Heart left ventricle (tissue), 16 donors: ENCODE results near the gene RAPGEF3. TPM values are rescaled to one million over a fixed set of nuclear protein-coding genes. Genes with fewer than 3 reads are reported as not detected.

Source experiments
- ATAC-seq, 4 donors: fragments of 200-7000 bp; cut with Tn5 transposase; one replicate each; pipeline ENCODE4 v1.9.1; 2020 to 2022; ENCODE audit warnings: moderate library complexity in 4 of 4, mild to moderate bottlenecking in 3 of 4, moderate number of reproducible peaks in 1 of 4
- DNase-seq, 5 donors: peaks; one replicate each; pipeline ENCODE4 v3.0.0-alpha.2; 2020
- H3K27ac ChIP-seq, 12 donors: fragments of 200-600 bp; sonication (generic) in 4 of 12; one replicate each; pipeline versions ENCODE4 v1.5.0 to v1.8.0; 2016 to 2022; ENCODE audit warnings: mild to moderate bottlenecking in 2 of 12
- H3K27me3 ChIP-seq, 9 donors: fragments of 200-600 bp; sonication (generic) in 2 of 9; one replicate each; pipeline versions ENCODE4 v1.5.1 to v1.8.0; 2016 to 2022; ENCODE audit warnings: mild to moderate bottlenecking in 3 of 9
- H3K36me3 ChIP-seq, 9 donors: fragments of 200-600 bp; sonication (generic) in 2 of 9; one replicate each; pipeline versions ENCODE4 v1.5.0 to v1.8.0; 2018 to 2022; ENCODE audit warnings: mild to moderate bottlenecking in 2 of 9
- H3K4me1 ChIP-seq, 12 donors: fragments of 200-600 bp; sonication (generic) in 4 of 12; one replicate each; pipeline versions ENCODE4 v1.5.0 to v1.8.0; 2016 to 2022; ENCODE audit warnings: mild to moderate bottlenecking in 3 of 12
- H3K4me3 ChIP-seq, 12 donors: fragments of 200-600 bp; sonication (generic) in 4 of 12; one replicate each; pipeline versions ENCODE4 v1.5.0 to v1.8.0; 2017 to 2022; ENCODE audit warnings: mild to moderate bottlenecking in 9 of 12, moderate library complexity in 4 of 12
- H3K9me3 ChIP-seq, 12 donors: fragments of 200-600 bp; sonication (generic) in 4 of 12; one replicate each; pipeline versions ENCODE4 v1.5.0 to v1.8.0; 2016 to 2022; ENCODE audit warnings: mild to moderate bottlenecking in 1 of 12
- CTCF ChIP-seq, 12 donors: fragments of 200-600 bp; sonication (generic) in 4 of 12; IDR thresholded peaks; one replicate each; pipeline versions ENCODE4 v1.5.0 to v1.8.0; 2018 to 2022; ENCODE audit warnings: antibody characterized with exemption in 12 of 12, mild to moderate bottlenecking in 5 of 12
- POLR2A ChIP-seq, 2 donors: fragments of 450-650 bp; IDR thresholded peaks; one replicate each; pipeline ENCODE4 v1.6.1; 2017; ENCODE audit warnings: antibody characterized with exemption in 2 of 2, mild to moderate bottlenecking in 2 of 2, moderate library complexity in 2 of 2
- WGBS, 4 donors: extraction: QIAGEN DNeasy Blood & Tissue Kit in 2 of 4; methylation state at CpG; one replicate each; pipeline versions ENCODE4 v1.1.5 to v1.1.7; 2013 to 2018; 5-methylcytosine and 5-hydroxymethylcytosine counted together
- intact Hi-C, 10 donors: fragments of 100-400 bp; cut with DNase I; formaldehyde crosslinking; loops; one replicate each; pipeline versions ENCODE4 v1.11.1 to v1.14.2; 2022
- polyA plus RNA-seq, 2 donors: library from polyadenylated mRNA; stranded (reverse); fragments of 200-250 nt; gene quantifications; one replicate each; pipeline ENCODE4 v1.2.3, GENCODE V29; 2013
- total RNA-seq, 9 donors: library from RNA; depleted of rRNA in 2 of 9; stranded (reverse); fragments of >200 nt in 2 of 9; fragmentation: NEBNext Ultra II Directional in 3 of 9; extraction: Animal tissue kit (Norgen Biotek cat#: 25700) in 3 of 9; gene quantifications; one replicate each; pipeline versions ENCODE4 v1.1.0 to v1.2.4, GENCODE V29; 2016 to 2023
- donor health status: ischemic (EF 13 %, LVEDD 7.1; RV severe dilation, severe dysfunction).
- donor health status: healthy with polysubstance abuse.
- donor health status: DM: no; HTN: yes; CAD: no.
- donor health status: DM: no; HTN: no; CAD: no.
- donor health status: ischemic (EF 25% LVEDD 6.9; RV normal size, moderate dysfunction).
- donor health status: ischemic (EF 25% LVEDD 5.7; RV mildly dilated, moderate dysfunction).
- donor health status: healthy.
- donor health status: DM: yes; HTN: yes; CAD: no.
- donor health status: ischemic (EF 35%, LVEDD 5.7; RV mildly dilated, moderate dysfunction).
- donor health status: nonischemic (EF 11% LVEDD 7.7; RV severe dilation, severe dysfunction).
- donor health status: DM: yes; HTN: yes; CAD: no.
- donor health status: PGD.
- donor health status: ischemic (EF 29% LVEDD 5.4; RV normal size, mild dysfunction).
- donor health status: nonischemic (EF 23%, LVEDD 6.1; RV moderate dilation, normal function).

The RAPGEF3 gene
- total and polyA plus RNA-seq, 11 donors = 14.5 to 62.1 (median 23.9) TPM

DNA sequence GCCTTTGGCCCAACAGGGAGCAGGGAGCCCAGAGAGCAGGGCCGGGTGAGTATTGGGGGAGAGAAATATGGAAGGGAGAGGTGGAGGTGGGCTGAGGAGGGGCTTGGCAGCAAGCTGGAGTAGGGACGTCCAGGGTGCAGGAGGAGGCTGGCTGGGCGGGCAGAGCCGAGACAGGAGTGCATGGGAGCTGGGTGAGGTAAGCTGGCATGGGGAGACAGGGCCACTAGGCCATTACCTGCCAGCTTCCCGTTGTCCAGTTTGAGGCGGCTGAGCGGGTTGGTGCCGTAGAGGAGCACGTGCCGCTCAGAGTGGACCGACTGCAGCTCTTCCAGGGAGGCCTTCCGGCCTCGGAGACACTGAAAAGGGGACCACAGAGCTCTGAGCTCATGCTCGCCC is 32.7 kb upstream of the RAPGEF3 start:
- H3K4me1 ChIP-seq = peaks cover 0 to 11% (median 0%) of the 10 kb centered on the region in 12 donors
- ATAC-seq (no peak), DNase-seq (no peak)
- H3K27me3 ChIP-seq = no peaks in the 10 kb centered on the region
- 91 to 95% (median 94%) methylated on average over 14 of the region's 14 CpGs for WGBS, 4 donors
- intact Hi-C loops = no loop called here
- peak overlapping the region in 1 of 12 donors; percentile 25 for H3K27ac ChIP-seq
- H3K36me3 ChIP-seq = peaks cover 2 to 100% (median 100%) of the 10 kb centered on the region in 9 donors
- H3K4me3 ChIP-seq = no peak overlapping the region
- no peaks in the 10 kb centered on the region for H3K9me3 ChIP-seq
- TF ChIP-seq POLR2A (IDR thresholded peaks at IDR 0.05) (no peak), CTCF (IDR thresholded peaks at IDR 0.05) (no peak)

GRCh38 chr12:47790676-47791350 is 32.1 kb upstream of the RAPGEF3 start:
- peaks cover 2 to 100% (median 100%) of the 10 kb centered on the region in 9 donors for H3K36me3 ChIP-seq
- peak in 1 of 5 donors; percentile 24 for DNase-seq
- no peak for ATAC-seq

DNA sequence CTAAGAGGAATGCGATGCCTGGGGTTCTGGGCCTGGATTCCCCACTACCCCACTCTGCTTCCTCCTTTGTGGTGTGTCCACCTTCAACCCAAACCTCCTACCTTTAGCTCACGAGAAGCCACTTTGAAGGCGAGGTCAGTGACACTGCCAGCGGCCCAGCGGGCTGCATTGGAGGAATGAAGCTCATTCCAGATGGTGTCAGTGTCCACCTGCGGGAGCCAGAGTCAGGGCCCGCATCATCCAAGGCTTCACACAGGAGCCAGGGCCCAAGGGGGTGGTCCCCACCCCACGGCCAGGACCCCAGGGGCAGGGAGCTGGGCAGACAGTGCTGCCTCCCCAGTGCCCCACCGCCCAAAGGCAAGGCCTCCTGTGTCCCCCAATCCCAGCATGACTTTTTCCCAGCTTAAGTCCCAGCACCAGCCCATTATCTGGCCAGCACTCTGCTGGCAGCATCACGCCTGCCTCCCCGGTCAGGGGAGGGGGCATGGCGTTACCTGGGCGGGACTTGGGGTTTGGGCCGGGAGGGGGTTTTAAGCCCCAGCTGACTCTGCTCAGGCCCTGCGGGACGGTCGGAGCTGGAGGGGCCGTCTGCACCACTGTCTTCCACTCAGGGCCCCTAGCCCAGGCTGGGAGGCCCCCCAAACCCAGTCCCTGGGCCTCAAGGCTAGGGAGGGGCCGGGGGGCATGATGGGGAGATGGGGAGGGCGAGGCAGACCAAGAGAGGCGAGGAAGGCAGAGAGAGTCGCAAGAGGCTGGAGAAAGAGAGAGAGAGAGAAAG is 31.2 kb upstream of the RAPGEF3 start:
- 86 to 94% (median 93%) methylated on average over 18 to 22 of the region's 22 CpGs for WGBS, 4 donors
- no peaks in the 10 kb centered on the region for H3K9me3 ChIP-seq
- no peaks in the 10 kb centered on the region for H3K27me3 ChIP-seq
- no peak overlapping the region for H3K27ac ChIP-seq
- no peak for ATAC-seq
- DNase-seq = peak in 1 of 5 donors; percentile 54
- intact Hi-C loops = no loop called here
- H3K4me3 ChIP-seq = no peak overlapping the region
- peaks cover 2 to 100% (median 100%) of the 10 kb centered on the region in 9 donors for H3K36me3 ChIP-seq
- H3K4me1 ChIP-seq = peaks cover 0 to 12% (median 0%) of the 10 kb centered on the region in 12 donors
- TF ChIP-seq CTCF (IDR thresholded peaks at IDR 0.05) (no peak), POLR2A (IDR thresholded peaks at IDR 0.05) (no peak)

More at GRCh38 chr12:47790676-47791350, 32.1 kb upstream of the RAPGEF3 start:
- no peaks in the 10 kb centered on the region for H3K27me3 ChIP-seq
- 89 to 95% (median 93%) methylated on average over 16 to 20 of the region's 20 CpGs for WGBS, 4 donors
- intact Hi-C loops = no loop called here
- TF ChIP-seq CTCF (IDR thresholded peaks at IDR 0.05) (no peak), POLR2A (IDR thresholded peaks at IDR 0.05) (no peak)
- H3K4me1 ChIP-seq = peaks cover 0 to 12% (median 0%) of the 10 kb centered on the region in 12 donors
- H3K27ac ChIP-seq = peak overlapping the region in 1 of 12 donors; percentile 25
- no peak overlapping the region for H3K4me3 ChIP-seq
- no peaks in the 10 kb centered on the region for H3K9me3 ChIP-seq

GRCh38 chr12:47789141-47789540 is 30.5 kb upstream of the RAPGEF3 start:
- no peak for ATAC-seq
- WGBS, 4 donors = 91 to 94% (median 93%) methylated on average over 5 of the region's 5 CpGs
- Histone ChIP-seq H3K9me3 (no peaks in the 10 kb centered on the region), H3K27ac (no peak overlapping the region), H3K36me3 (peaks cover 2 to 100% (median 100%) of the 10 kb centered on the region in 9 donors), H3K4me1 (peaks cover 0 to 12% (median 0%) of the 10 kb centered on the region in 12 donors), H3K4me3 (no peak overlapping the region), H3K27me3 (no peaks in the 10 kb centered on the region)
- intact Hi-C loops = no loop called here
- TF ChIP-seq POLR2A (IDR thresholded peaks at IDR 0.05) (no peak), CTCF (IDR thresholded peaks at IDR 0.05) (no peak)
- DNase-seq = peak in 1 of 5 donors; percentile 24
